ENCODE results near the gene RHEBL1. TPM values are rescaled to one million over a fixed set of nuclear protein-coding genes. Genes with fewer than 3 reads are reported as not detected.

The RHEBL1 gene
- total RNA-seq, 6 experiments from 2014 or later, result 0.60 to 1.6 (median 0.86) TPM

- Mint-ChIP-seq H3K9me3 (no peaks in the 10 kb centered on the region), H3K36me3 (ENCODE audit: low read depth) (0 out of 2 replicates have a peak, but pooled peaks cover 5% of the 10 kb centered on the region), H3K4me1 (ENCODE audit: low read depth) (peaks cover 42% of the 10 kb centered on the region), H3K4me3 (peak overlapping the region; percentile 83), H3K27me3 (ENCODE audit: insufficient read depth) (peaks cover 17% of the 10 kb centered on the region), H3K27ac (no peak overlapping the region)
- no peak for DNase-seq
- no peak for TF ChIP-seq CTCF (IDR thresholded peaks at IDR 0.05)
Measured at GRCh38 chr12:49092816-49093406, 23.1 kb upstream of the RHEBL1 start.

- Mint-ChIP-seq H3K27me3 (ENCODE audit: insufficient read depth) (peaks cover 19% of the 10 kb centered on the region), H3K27ac (no peak overlapping the region; the same call in 1 of the 2 replicates), H3K9me3 (no peaks in the 10 kb centered on the region), H3K4me3 (peak overlapping the region; percentile 83), H3K4me1 (ENCODE audit: low read depth) (peaks cover 43% of the 10 kb centered on the region), H3K36me3 (ENCODE audit: low read depth) (0 out of 2 replicates have a peak, but pooled peaks cover 5% of the 10 kb centered on the region)
- DNase-seq, result no peak
- peak; percentile 65; the same call in 1 of the 2 replicates for TF ChIP-seq CTCF (IDR thresholded peaks at IDR 0.05)
Measured at GRCh38 chr12:49092086-49092815, 22.5 kb upstream of the RHEBL1 start.

GRCh38 chr12:49091836-49092085 is 22.0 kb upstream of the RHEBL1 start:
- H3K27me3 Mint-ChIP-seq (ENCODE audit: insufficient read depth), result peaks cover 21% of the 10 kb centered on the region
- H3K27ac Mint-ChIP-seq, result no peak overlapping the region; the same call in 1 of the 2 replicates
- H3K4me1 Mint-ChIP-seq (ENCODE audit: low read depth), result peaks cover 43% of the 10 kb centered on the region

GRCh38 chr12:49091056-49091835 is 21.5 kb upstream of the RHEBL1 start:
- peak overlapping the region; percentile 83 for H3K4me3 Mint-ChIP-seq
- TF ChIP-seq CTCF (IDR thresholded peaks at IDR 0.05), result no peak

More at GRCh38 chr12:49091836-49092085, 22.0 kb upstream of the RHEBL1 start:
- TF ChIP-seq CTCF (IDR thresholded peaks at IDR 0.05), result no peak
- Mint-ChIP-seq H3K4me3 (peak overlapping the region; percentile 83), H3K9me3 (no peaks in the 10 kb centered on the region), H3K36me3 (ENCODE audit: low read depth) (0 out of 2 replicates have a peak, but pooled peaks cover 5% of the 10 kb centered on the region)
- peak; percentile 25 for DNase-seq

GRCh38 chr12:49089821-49090773 is 20.3 kb upstream of the RHEBL1 start:
- no peaks in the 10 kb centered on the region for H3K36me3 Mint-ChIP-seq (ENCODE audit: low read depth)
- H3K9me3 Mint-ChIP-seq, result no peaks in the 10 kb centered on the region
- no peak overlapping the region for H3K27ac Mint-ChIP-seq
- peaks cover 14% of the 10 kb centered on the region for H3K27me3 Mint-ChIP-seq (ENCODE audit: insufficient read depth)
- peak overlapping the region; percentile 82 for H3K4me3 Mint-ChIP-seq
- H3K4me1 Mint-ChIP-seq (ENCODE audit: low read depth), result peaks cover 46% of the 10 kb centered on the region
- TF ChIP-seq CTCF (IDR thresholded peaks at IDR 0.05), result peak; percentile 53
- DNase-seq, result peak; percentile 36

More at GRCh38 chr12:49091056-49091835, 21.5 kb upstream of the RHEBL1 start:
- H3K36me3 Mint-ChIP-seq (ENCODE audit: low read depth), result 0 out of 2 replicates have a peak, but pooled peaks cover 5% of the 10 kb centered on the region
- H3K27me3 Mint-ChIP-seq (ENCODE audit: insufficient read depth), result peaks cover 21% of the 10 kb centered on the region
- H3K4me1 Mint-ChIP-seq (ENCODE audit: low read depth), result peaks cover 45% of the 10 kb centered on the region
- no peaks in the 10 kb centered on the region for H3K9me3 Mint-ChIP-seq
- no peak for DNase-seq
- H3K27ac Mint-ChIP-seq, result no peak overlapping the region; the same call in 1 of the 2 replicates

Measured in HFFc6 (cell line).